GM21447 (cell line): ENCODE results near the gene TSEN34.
A peak's percentile ranks its signal among the peaks of the same experiment; 100 is the strongest.
"Not testable (repeated sequence)": the region's sequence is repeated elsewhere in the genome, so short reads cannot be mapped to it uniquely, and the experiment has no call there.

Experiments used
- ATAC-seq: cut with Tn5 transposase; IDR thresholded peaks from one replicate; pipeline ENCODE4 v1.9.1; 2021; ENCODE audit not compliant: unreplicated experiment

TSEN34 gene

DNA sequence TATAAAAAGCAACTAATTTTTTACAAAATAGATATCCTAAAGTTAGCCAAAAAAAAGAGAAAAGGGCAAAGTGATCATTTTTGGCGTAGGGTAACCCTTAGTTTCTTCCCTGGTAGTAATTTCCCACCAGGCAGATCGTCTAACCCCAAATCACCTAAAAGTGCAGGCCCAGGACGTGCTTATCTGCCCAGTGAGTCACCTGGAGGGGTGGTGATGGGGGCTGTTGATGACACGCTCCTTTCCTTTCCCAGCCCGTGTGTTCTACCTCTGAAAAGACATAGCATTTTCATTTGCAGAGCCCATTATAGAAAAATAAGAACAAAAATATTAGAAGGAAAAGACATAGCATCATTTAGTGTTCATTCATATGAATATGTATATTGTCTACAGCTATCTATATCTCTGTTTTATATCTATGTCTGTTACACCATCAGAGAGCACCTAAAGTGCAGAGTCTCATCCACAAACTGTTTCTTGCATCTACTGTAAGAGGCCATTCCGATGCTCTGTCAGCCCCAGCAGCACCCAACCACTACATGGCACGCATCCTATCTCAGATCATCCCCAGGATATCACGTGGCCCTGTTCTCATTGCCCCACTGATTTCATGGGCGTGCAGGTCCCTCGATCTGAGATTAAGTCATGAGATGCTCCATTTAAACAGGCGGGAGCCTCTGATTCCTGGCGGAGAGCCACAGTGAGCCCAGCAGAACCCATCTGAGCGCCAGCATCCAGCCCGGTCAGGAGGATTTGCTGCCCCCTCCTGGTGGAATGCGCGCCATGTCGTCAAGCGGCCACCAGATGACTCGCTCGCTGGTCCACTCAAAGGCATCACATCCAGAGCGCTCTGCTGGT, 40.2 kb downstream of the TSEN34 start:
- peak; percentile 65 for ATAC-seq

- no peak for ATAC-seq
Measured at GRCh38 chr19:54233941-54234340, 42.8 kb downstream of the TSEN34 start.

DNA sequence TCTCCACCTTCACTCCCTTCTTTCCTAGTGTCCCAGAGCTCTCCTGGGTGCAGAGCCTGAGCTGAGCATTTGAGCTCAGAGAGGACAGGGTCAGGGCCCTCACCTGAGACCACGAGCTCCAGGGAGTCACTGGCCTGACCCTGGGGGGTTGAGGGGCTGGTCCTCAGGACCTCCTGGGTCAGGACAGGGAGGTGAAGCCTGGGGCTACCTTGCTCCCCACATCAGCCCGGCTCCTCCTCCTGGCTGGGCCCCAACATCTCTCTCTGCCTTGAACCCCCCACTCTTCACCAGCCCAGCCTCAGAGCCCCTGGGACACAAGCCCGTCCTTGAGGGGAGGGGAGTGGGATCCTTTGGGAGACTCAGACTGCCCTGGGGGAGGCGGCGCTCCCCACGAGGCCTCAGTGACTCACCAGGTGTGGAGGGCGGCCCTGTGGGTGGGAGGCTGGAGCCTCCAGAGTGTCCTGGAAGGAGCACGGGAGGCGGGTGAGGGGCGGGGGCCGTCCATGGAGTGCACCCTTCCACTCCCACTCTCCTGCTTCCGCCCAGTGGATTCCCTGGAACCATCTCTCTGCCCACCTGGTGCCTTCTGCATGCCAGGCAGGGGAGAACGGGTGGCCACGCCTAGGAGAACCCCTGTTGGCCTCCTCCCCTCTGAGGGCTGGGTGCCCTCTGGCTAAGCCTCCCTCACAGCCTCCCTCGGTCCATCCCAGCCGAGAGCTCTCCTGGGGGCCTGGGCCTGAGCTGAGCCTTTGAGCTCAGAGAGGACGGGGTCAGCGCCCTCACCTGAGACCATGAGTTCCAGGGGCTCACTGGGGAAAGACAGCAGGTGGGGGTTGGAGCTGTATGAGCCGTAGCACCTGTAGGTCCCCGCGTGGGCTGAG, 48.6 kb downstream of the TSEN34 start:
- ATAC-seq = not testable (repeated sequence)

DNA sequence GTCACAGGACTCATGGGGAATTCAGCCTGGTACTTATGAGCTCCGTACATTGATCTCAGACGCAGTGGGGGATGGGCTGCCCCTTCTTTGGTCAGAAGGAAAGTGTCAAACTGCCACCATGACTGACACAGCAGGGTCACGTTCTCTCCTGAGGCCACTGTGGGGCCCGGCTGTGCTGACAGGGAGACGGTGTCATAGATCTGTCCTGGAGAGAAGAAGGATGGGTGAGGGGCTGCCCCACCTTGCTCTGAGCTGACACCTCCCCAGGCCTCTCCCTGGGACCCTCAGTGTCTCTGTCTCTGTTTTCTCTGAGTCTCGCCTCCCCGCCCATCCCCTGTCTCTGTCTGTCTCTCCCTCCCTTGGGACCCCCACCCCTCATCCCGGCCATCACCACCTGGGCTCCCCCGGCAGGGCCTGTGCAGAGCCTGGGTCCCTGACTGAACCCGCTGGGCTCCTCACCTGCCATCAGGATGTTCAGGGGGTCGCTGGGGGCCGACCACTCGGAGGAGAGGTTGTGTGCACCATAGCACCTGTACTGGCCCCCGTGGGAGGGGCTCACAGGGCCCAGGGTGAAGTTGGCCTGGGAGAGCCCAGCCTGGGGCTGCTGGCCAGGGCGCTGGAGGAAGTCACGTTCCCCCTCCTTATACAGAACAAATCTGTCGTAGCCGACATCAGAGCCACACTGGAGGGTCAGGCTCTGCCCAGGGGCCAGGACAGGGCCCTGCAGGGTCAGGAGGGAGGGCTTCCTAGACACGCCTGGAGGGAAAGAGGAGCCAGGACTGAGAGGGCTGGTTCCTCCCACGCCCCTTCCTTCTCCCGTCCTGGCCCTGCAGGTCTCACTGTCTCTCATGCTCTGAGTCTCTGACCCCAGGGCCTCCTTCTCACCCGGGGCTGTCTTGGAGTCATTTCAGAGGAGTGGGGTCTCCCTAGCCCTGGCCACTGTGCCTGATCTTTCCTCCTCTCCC, 49.5 kb downstream of the TSEN34 start:
- ATAC-seq = not testable (repeated sequence)

GRCh38 chr19:54242234-54242633, 51.1 kb downstream of the TSEN34 start:
- not testable (repeated sequence) for ATAC-seq

- ATAC-seq = not testable (repeated sequence)
Measured at GRCh38 chr19:54242646-54243045, 51.5 kb downstream of the TSEN34 start, which contains the start of gene LILRA6. Gene LILRA6 (minus strand): TSS chr19:54242790.

DNA sequence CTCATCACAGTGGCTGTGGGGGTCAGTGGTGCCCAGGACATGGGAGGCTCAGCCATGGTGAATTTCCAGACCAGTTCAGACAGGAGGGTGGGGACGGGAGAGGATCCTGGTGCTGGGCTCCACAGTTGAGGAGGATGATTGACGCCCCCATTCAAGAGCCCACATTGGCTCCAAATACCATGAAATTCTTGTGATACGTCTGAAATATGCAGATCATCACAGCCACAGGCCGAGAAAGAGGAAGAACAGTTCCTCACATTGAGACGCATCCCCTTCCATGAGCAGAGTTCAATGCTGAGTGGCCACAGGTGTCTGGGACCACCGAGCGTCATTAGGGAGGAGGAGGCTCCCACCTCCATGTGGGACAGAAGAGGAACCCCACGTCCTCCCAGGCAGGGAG, 52.7 kb downstream of the TSEN34 start:
- ATAC-seq = not testable (repeated sequence)
